Tibial nerve (tissue), 4 donors: ENCODE results near the gene TEX22.

Experiments
- CTCF ChIP-seq, 5 experiments: fragments of 200-600 bp in 3 of 5; fragments of 450-650 bp in 2 of 5; sonication (generic) in 3 of 5; IDR thresholded peaks; one replicate each; pipeline ENCODE4 v1.5.1; 2016 to 2019; ENCODE audit warnings: antibody characterized with exemption in 5 of 5, mild to moderate bottlenecking in 3 of 5, moderate library complexity in 2 of 5
- EP300 ChIP-seq, 2 donors: sonication (generic); formaldehyde crosslinking; IDR thresholded peaks; one replicate each; pipeline ENCODE4 v1.6.1; 2017; ENCODE audit warnings: antibody characterized with exemption in 2 of 2, mild to moderate bottlenecking in 1 of 2
- POLR2A ChIP-seq, 2 donors: fragments of 450-650 bp; IDR thresholded peaks; one replicate each; pipeline ENCODE4 v1.6.1; 2017; ENCODE audit warnings: antibody characterized with exemption in 2 of 2, mild to moderate bottlenecking in 2 of 2, moderate library complexity in 2 of 2

DNA sequence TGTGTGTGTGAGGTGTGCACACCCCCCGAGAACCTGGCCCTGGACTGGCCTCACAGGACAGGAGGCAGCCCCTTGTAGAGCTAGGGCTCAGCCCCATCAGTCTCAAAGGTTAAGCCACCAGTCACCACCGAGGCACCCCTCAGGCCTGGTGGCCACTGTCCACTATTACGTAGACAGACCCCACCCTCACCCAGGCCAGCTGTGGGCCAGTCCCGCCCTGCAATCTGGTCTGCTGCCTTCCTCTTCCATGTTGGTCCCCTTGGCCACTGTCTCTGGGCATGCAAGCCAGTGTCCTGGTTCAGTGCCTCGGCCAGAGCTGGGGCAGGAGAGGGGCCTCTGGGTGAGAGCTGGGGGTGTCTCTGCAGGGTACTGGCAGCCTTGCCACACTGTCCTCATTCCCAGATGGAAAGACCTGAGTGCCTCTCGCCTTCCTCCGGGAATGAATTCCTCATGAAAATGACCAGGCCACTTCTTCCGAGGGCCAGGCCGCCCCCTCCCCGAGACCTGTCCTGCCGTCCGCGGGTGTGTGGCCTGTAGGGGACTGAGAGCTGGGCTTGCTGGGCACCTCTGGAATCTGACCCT, 897 bp upstream of the TEX22 start:
- TF ChIP-seq CTCF (IDR thresholded peaks at IDR 0.05) (no peak), EP300 (IDR thresholded peaks at IDR 0.05) (no peak), POLR2A (IDR thresholded peaks at IDR 0.05) (no peak)
